Tibial nerve (tissue), 4 donors: ENCODE data around the gene FAM3B.

Experiments used
- CTCF ChIP-seq, 5 experiments: fragments of 200-600 bp in 3 of 5; fragments of 450-650 bp in 2 of 5; sonication (generic) in 3 of 5; IDR thresholded peaks; one replicate each; pipeline ENCODE4 v1.5.1; 2016 to 2019; ENCODE audit warnings: antibody characterized with exemption in 5 of 5, mild to moderate bottlenecking in 3 of 5, moderate library complexity in 2 of 5
- EP300 ChIP-seq, 2 donors: sonication (generic); formaldehyde crosslinking; IDR thresholded peaks; one replicate each; pipeline ENCODE4 v1.6.1; 2017; ENCODE audit warnings: antibody characterized with exemption in 2 of 2, mild to moderate bottlenecking in 1 of 2

GRCh38 chr21:41358193-41359166 lies 41.9 kb downstream of the FAM3B start:
- TF ChIP-seq CTCF (IDR thresholded peaks at IDR 0.05) (no peak), EP300 (IDR thresholded peaks at IDR 0.05) (no peak)
